Astrocyte (in vitro differentiated cells and primary cell): Measurements from ENCODE around the gene PLD6. TPM values are rescaled to one million over a fixed set of nuclear protein-coding genes. Genes with fewer than 3 reads are reported as not detected.

Source experiments
- DNase-seq: peaks from one replicate; pipeline ENCODE4 v3.0.0-alpha.2; 2010; ENCODE audit warnings: low read depth
- FAIRE-seq: peaks from 2 replicates; lab custom pipeline; 2011; peaks lifted over from hg19 to GRCh38; lab: Jason Lieb, UNC
- H2AFZ ChIP-seq: 2 replicates; pipeline ENCODE4 v1.6.0; 2012; ENCODE audit warnings: low read depth, low read length, inconsistent platforms
- H3K27ac ChIP-seq: 2 replicates; pipeline ENCODE4 v1.5.1; 2011; ENCODE audit warnings: low read depth, low read length, inconsistent platforms
- H3K27me3 ChIP-seq: 2 replicates; pipeline ENCODE4 v1.6.0; 2011; ENCODE audit warnings: low read length, inconsistent platforms; ENCODE audit not compliant: insufficient read depth
- H3K36me3 ChIP-seq: 2 replicates; pipeline ENCODE4 v1.5.1; 2011; ENCODE audit warnings: low read length, inconsistent platforms; ENCODE audit not compliant: insufficient read depth
- H3K4me1 ChIP-seq: 2 replicates; pipeline ENCODE4 v1.5.1; 2011; ENCODE audit warnings: low read length, inconsistent platforms; ENCODE audit not compliant: insufficient read depth
- H3K4me2 ChIP-seq: 2 replicates; pipeline ENCODE4 v1.6.0; 2012; ENCODE audit warnings: low read length, inconsistent platforms
- H3K4me3 ChIP-seq: 2 replicates; pipeline ENCODE4 v1.5.1; 2011; ENCODE audit warnings: low read depth, mild to moderate bottlenecking, low read length, inconsistent platforms; ENCODE audit not compliant: insufficient read depth
- H3K79me2 ChIP-seq: 2 replicates; pipeline ENCODE4 v1.6.0; 2012; ENCODE audit warnings: mild to moderate bottlenecking, low read length, inconsistent platforms; ENCODE audit not compliant: insufficient read depth
- H3K9ac ChIP-seq: 2 replicates; pipeline ENCODE4 v1.6.0; 2012; ENCODE audit warnings: mild to moderate bottlenecking, low read length, inconsistent platforms
- H3K9me3 ChIP-seq: 2 replicates; pipeline ENCODE4 v1.5.1; 2012; ENCODE audit warnings: low read depth, mild to moderate bottlenecking, low read length, inconsistent platforms; ENCODE audit not compliant: insufficient read depth
- H4K20me1 ChIP-seq: 2 replicates; pipeline ENCODE4 v1.6.0; 2012; ENCODE audit warnings: low read length, inconsistent platforms; ENCODE audit not compliant: insufficient read depth
- H3K27ac Mint-ChIP-seq: one replicate; pipeline ENCODE4 v1.8.0; 2021; ENCODE audit warnings: mild to moderate bottlenecking, mixed read lengths; ENCODE audit not compliant: unreplicated experiment
- H3K27me3 Mint-ChIP-seq: one replicate; pipeline ENCODE4 v1.8.0; 2021; ENCODE audit warnings: low read depth, mixed read lengths; ENCODE audit not compliant: unreplicated experiment
- H3K36me3 Mint-ChIP-seq: one replicate; pipeline ENCODE4 v1.8.0; 2021; ENCODE audit warnings: low read depth, mixed read lengths; ENCODE audit not compliant: unreplicated experiment
- H3K4me1 Mint-ChIP-seq: one replicate; pipeline ENCODE4 v1.8.0; 2021; ENCODE audit warnings: low read depth, mixed read lengths; ENCODE audit not compliant: unreplicated experiment
- H3K4me3 Mint-ChIP-seq: one replicate; pipeline ENCODE4 v1.8.0; 2021; ENCODE audit warnings: mild to moderate bottlenecking, moderate library complexity, mixed read lengths; ENCODE audit not compliant: unreplicated experiment
- H3K9me3 Mint-ChIP-seq: one replicate; pipeline ENCODE4 v1.8.0; 2021; ENCODE audit warnings: mild to moderate bottlenecking, mixed read lengths; ENCODE audit not compliant: unreplicated experiment
- EZH2 ChIP-seq: IDR thresholded peaks from 2 replicates; pipeline ENCODE4 v1.6.1; 2012; ENCODE audit warnings: mild to moderate bottlenecking, low read length, inconsistent platforms; ENCODE audit not compliant: insufficient read depth
- total RNA-seq: library from RNA; stranded (reverse); gene quantifications from 2 replicates; pipeline ENCODE4 v1.2.1, GENCODE V29; 2021
- TF ChIP-seq, protein P1 (sequence below): IDR thresholded peaks from 2 replicates; pipeline ENCODE4 v1.5.1; 2011; ENCODE audit warnings: low read depth, mild to moderate bottlenecking, inconsistent platforms, low read length, moderate library complexity; ENCODE audit not compliant: insufficient read depth

PLD6 gene
- total RNA-seq, 1 donor from 2014 or later: 0.64 TPM

DNA sequence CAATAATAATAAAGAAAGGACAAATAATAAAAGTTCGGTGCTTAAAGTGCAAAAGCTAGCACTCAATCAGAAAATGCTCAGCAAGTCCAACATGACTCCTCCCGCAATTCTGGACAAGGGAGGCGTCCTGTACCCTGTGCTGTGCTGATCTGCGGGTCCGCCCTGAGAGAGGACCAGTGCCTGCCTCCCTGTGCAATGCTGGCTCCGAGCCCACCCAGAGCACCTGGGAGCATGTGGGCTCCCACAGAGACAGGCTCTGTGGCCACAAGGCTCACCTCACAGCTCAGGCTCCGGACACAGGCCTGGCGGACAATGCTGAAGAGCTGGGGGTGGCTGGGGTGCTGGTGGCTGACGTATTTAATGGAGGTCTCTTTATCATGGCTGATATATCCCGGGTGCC is 19.8 kb upstream of the PLD6 start:
- H3K36me3 Mint-ChIP-seq: peaks cover 27% of the 10 kb centered on the region
- FAIRE-seq (no peak), DNase-seq (no peak)

DNA sequence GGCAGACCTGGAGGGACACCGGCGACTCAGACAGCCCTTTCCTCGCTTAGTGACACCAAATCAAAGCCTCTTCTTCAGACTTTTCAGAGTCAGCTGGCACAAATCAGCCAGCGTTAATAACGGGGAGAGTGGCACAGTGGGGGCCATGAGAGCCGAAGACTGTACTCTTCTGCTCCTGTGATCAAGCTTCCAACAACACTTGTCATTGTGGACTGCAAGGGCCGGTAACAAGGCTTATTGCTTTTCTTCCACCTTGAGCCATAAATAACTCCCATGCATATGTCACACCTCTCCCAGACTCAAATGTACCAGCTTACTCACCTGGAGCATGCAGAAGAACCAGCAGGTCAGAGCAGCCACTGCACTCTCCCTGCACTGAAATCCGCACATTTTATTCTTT is 18.0 kb upstream of the PLD6 start:
- H4K20me1 ChIP-seq: peaks cover 48% of the 10 kb centered on the region
- H3K27me3 ChIP-seq: no peaks in the 10 kb centered on the region
- DNase-seq: no peak
- H3K9me3 Mint-ChIP-seq: no peaks in the 10 kb centered on the region
- no peaks in the 10 kb centered on the region for H3K9me3 ChIP-seq
- H3K4me1 Mint-ChIP-seq: no peaks in the 10 kb centered on the region
- H3K27ac Mint-ChIP-seq: no peak overlapping the region
- no peak overlapping the region for H3K27ac ChIP-seq
- peaks cover 48% of the 10 kb centered on the region for H3K36me3 ChIP-seq
- H3K36me3 Mint-ChIP-seq: peaks cover 27% of the 10 kb centered on the region
- H3K4me3 Mint-ChIP-seq: no peak overlapping the region
- no peaks in the 10 kb centered on the region for H3K4me1 ChIP-seq
- no peaks in the 10 kb centered on the region for H3K79me2 ChIP-seq
- H3K27me3 Mint-ChIP-seq: no peaks in the 10 kb centered on the region
- no peak for FAIRE-seq
- H2AFZ ChIP-seq: no peak overlapping the region
- TF ChIP-seq EZH2: no peak
- TF ChIP-seq, protein P1, sequence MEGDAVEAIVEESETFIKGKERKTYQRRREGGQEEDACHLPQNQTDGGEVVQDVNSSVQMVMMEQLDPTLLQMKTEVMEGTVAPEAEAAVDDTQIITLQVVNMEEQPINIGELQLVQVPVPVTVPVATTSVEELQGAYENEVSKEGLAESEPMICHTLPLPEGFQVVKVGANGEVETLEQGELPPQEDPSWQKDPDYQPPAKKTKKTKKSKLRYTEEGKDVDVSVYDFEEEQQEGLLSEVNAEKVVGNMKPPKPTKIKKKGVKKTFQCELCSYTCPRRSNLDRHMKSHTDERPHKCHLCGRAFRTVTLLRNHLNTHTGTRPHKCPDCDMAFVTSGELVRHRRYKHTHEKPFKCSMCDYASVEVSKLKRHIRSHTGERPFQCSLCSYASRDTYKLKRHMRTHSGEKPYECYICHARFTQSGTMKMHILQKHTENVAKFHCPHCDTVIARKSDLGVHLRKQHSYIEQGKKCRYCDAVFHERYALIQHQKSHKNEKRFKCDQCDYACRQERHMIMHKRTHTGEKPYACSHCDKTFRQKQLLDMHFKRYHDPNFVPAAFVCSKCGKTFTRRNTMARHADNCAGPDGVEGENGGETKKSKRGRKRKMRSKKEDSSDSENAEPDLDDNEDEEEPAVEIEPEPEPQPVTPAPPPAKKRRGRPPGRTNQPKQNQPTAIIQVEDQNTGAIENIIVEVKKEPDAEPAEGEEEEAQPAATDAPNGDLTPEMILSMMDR: no peak
- H3K4me2 ChIP-seq: no peak overlapping the region
- H3K9ac ChIP-seq: no peak overlapping the region
- H3K4me3 ChIP-seq: no peak overlapping the region

More for the DNA sequence above, 19.8 kb upstream of the PLD6 start:
- H3K4me3 ChIP-seq: no peak overlapping the region
- H3K9ac ChIP-seq: no peak overlapping the region
- TF ChIP-seq, protein P1: no peak
- no peak for TF ChIP-seq EZH2
- no peaks in the 10 kb centered on the region for H3K27me3 Mint-ChIP-seq
- H4K20me1 ChIP-seq: peaks cover 47% of the 10 kb centered on the region
- no peaks in the 10 kb centered on the region for H3K4me1 ChIP-seq
- no peaks in the 10 kb centered on the region for H3K27me3 ChIP-seq
- H3K4me1 Mint-ChIP-seq: no peaks in the 10 kb centered on the region
- no peak overlapping the region for H3K27ac ChIP-seq
- no peak overlapping the region for H3K4me2 ChIP-seq
- no peak overlapping the region for H3K4me3 Mint-ChIP-seq
- peaks cover 3% of the 10 kb centered on the region for H3K79me2 ChIP-seq
- H3K9me3 Mint-ChIP-seq: no peaks in the 10 kb centered on the region
- H3K36me3 ChIP-seq: peaks cover 51% of the 10 kb centered on the region
- H2AFZ ChIP-seq: no peak overlapping the region
- no peaks in the 10 kb centered on the region for H3K9me3 ChIP-seq
- H3K27ac Mint-ChIP-seq: no peak overlapping the region

DNA sequence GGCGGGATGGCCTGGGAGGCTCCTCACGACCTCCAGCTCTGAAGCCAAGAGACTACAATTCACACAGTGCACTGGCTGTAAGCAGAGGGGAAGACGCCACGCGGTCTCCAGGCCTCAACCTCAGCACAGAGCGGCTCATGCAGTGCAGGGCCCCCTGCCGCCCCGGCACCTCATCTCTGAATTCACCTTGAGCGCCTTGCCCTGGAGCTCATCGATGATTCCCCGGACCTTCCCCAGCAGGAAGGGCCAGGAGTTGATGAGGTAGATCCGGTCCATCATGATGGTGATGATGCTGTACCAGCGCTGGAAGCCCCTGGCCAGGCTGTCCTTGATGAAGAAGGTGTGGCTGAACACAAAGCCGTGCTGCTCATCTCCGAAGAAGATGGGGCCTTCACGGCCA is 17.6 kb upstream of the PLD6 start:
- Histone ChIP-seq H3K27ac (no peak overlapping the region), H3K79me2 (no peaks in the 10 kb centered on the region), H3K9ac (no peak overlapping the region), H3K9me3 (no peaks in the 10 kb centered on the region), H3K4me3 (no peak overlapping the region), H3K4me2 (no peak overlapping the region), H3K27me3 (no peaks in the 10 kb centered on the region), H2AFZ (no peak overlapping the region), H3K36me3 (peaks cover 50% of the 10 kb centered on the region), H4K20me1 (peaks cover 44% of the 10 kb centered on the region), H3K4me1 (no peaks in the 10 kb centered on the region)
- Mint-ChIP-seq H3K4me1 (no peaks in the 10 kb centered on the region), H3K36me3 (peaks cover 28% of the 10 kb centered on the region), H3K27ac (no peak overlapping the region), H3K4me3 (no peak overlapping the region), H3K9me3 (no peaks in the 10 kb centered on the region), H3K27me3 (no peaks in the 10 kb centered on the region)
- FAIRE-seq: no peak
- TF ChIP-seq, protein P1: no peak
- no peak for TF ChIP-seq EZH2
- no peak for DNase-seq
